HEK293 (cell line): ENCODE data around the gene MAP1A.
A peak's percentile ranks its signal among the peaks of the same experiment; 100 is the strongest.

Source experiments
- BCL11B ChIP-seq: fragments of 450-650 bp; formaldehyde crosslinking; IDR thresholded peaks from 2 replicates; pipeline ENCODE4 v1.5.1; 2016; ENCODE audit warnings: low read depth, missing biosample characterization, missing genetic modification characterization
- GFI1B ChIP-seq: fragments of 450-650 bp; formaldehyde crosslinking; IDR thresholded peaks from 2 replicates; pipeline ENCODE4 v1.5.1; 2016; ENCODE audit warnings: missing biosample characterization, missing genetic modification characterization
- GLIS2 ChIP-seq: fragments of 450-650 bp; formaldehyde crosslinking; IDR thresholded peaks from 2 replicates; pipeline ENCODE4 v1.5.1; 2016; ENCODE audit warnings: missing biosample characterization, missing genetic modification characterization
- HOXD13 ChIP-seq: sonication (generic); formaldehyde crosslinking; IDR thresholded peaks from 2 replicates; pipeline ENCODE4 v1.8.0; 2022; ENCODE audit warnings: missing genetic modification reagents, borderline replicate concordance
- KLF7 ChIP-seq: fragments of 450-650 bp; formaldehyde crosslinking; IDR thresholded peaks from 2 replicates; pipeline ENCODE4 v1.5.1; 2016; ENCODE audit warnings: missing biosample characterization, missing genetic modification characterization, borderline replicate concordance
- KLF9 ChIP-seq: fragments of 450-650 bp; formaldehyde crosslinking; IDR thresholded peaks from 2 replicates; pipeline ENCODE4 v1.5.1; 2016; ENCODE audit warnings: missing biosample characterization, missing genetic modification characterization, low read depth
- PRDM6 ChIP-seq: fragments of 450-650 bp; formaldehyde crosslinking; IDR thresholded peaks from 2 replicates; pipeline ENCODE4 v1.5.1; 2017; ENCODE audit warnings: missing biosample characterization, missing genetic modification characterization
- REPIN1 ChIP-seq: fragments of 450-650 bp; formaldehyde crosslinking; IDR thresholded peaks from 2 replicates; pipeline ENCODE4 v1.5.1; 2017; ENCODE audit warnings: missing biosample characterization, missing genetic modification characterization, low read depth
- SCRT2 ChIP-seq: fragments of 450-650 bp; formaldehyde crosslinking; IDR thresholded peaks from 2 replicates; pipeline ENCODE4 v1.5.1; 2016; ENCODE audit warnings: missing biosample characterization, missing genetic modification characterization
- SP2 ChIP-seq: fragments of 450-650 bp; formaldehyde crosslinking; IDR thresholded peaks from 2 replicates; pipeline ENCODE4 v1.5.1; 2016; ENCODE audit warnings: missing biosample characterization, missing genetic modification characterization
- TSHZ1 ChIP-seq: fragments of 450-650 bp; formaldehyde crosslinking; IDR thresholded peaks from 2 replicates; pipeline ENCODE4 v1.5.1; 2016; ENCODE audit warnings: missing biosample characterization, missing genetic modification characterization, borderline replicate concordance
- ZBTB17 ChIP-seq: fragments of 450-650 bp; formaldehyde crosslinking; IDR thresholded peaks from 2 replicates; pipeline ENCODE4 v1.5.1; 2016; ENCODE audit warnings: missing biosample characterization, missing genetic modification characterization
- ZBTB44 ChIP-seq: fragments of 450-650 bp; IDR thresholded peaks from 2 replicates; pipeline ENCODE4 v1.5.1; 2018; ENCODE audit warnings: missing biosample characterization, mild to moderate bottlenecking, missing genetic modification characterization
- ZEB2 ChIP-seq: fragments of 450-650 bp; formaldehyde crosslinking; IDR thresholded peaks from 2 replicates; pipeline ENCODE4 v1.5.1; 2016; ENCODE audit warnings: missing biosample characterization, missing genetic modification characterization
- ZFP41 ChIP-seq: fragments of 450-650 bp; formaldehyde crosslinking; IDR thresholded peaks from 2 replicates; pipeline ENCODE4 v1.5.1; 2016; ENCODE audit warnings: missing biosample characterization, missing genetic modification characterization, borderline replicate concordance
- ZNF114 ChIP-seq: fragments of 450-650 bp; formaldehyde crosslinking; IDR thresholded peaks from 2 replicates; pipeline ENCODE4 v1.5.0; 2017; ENCODE audit warnings: missing biosample characterization, missing genetic modification characterization
- ZNF155 ChIP-seq: fragments of 450-650 bp; formaldehyde crosslinking; IDR thresholded peaks from 2 replicates; pipeline ENCODE4 v1.5.1; 2016; ENCODE audit warnings: missing biosample characterization, missing genetic modification characterization
- ZNF175 ChIP-seq: fragments of 450-650 bp; formaldehyde crosslinking; IDR thresholded peaks from 2 replicates; pipeline ENCODE4 v1.5.1; 2016; ENCODE audit warnings: missing biosample characterization, missing genetic modification characterization
- ZNF18 ChIP-seq: fragments of 450-650 bp; formaldehyde crosslinking; IDR thresholded peaks from 2 replicates; pipeline ENCODE4 v1.5.1; 2016; ENCODE audit warnings: missing biosample characterization, missing genetic modification characterization
- ZNF184 ChIP-seq: fragments of 450-650 bp; IDR thresholded peaks from 2 replicates; pipeline ENCODE4 v1.5.1; 2018; ENCODE audit warnings: missing biosample characterization, mild to moderate bottlenecking, missing genetic modification characterization
- ZNF341 ChIP-seq: fragments of 450-650 bp; formaldehyde crosslinking; IDR thresholded peaks from 2 replicates; pipeline ENCODE4; 2016; ENCODE audit warnings: low read depth, missing biosample characterization, missing genetic modification characterization
- ZNF350 ChIP-seq: fragments of 450-650 bp; formaldehyde crosslinking; IDR thresholded peaks from 2 replicates; pipeline ENCODE4 v1.5.0; 2017; ENCODE audit warnings: missing biosample characterization, mild to moderate bottlenecking, missing genetic modification characterization
- ZNF501 ChIP-seq: fragments of 450-650 bp; formaldehyde crosslinking; IDR thresholded peaks from 2 replicates; pipeline ENCODE4 v1.5.1; 2016; ENCODE audit warnings: missing biosample characterization, missing genetic modification characterization
- ZNF560 ChIP-seq: fragments of 450-650 bp; formaldehyde crosslinking; IDR thresholded peaks from 2 replicates; pipeline ENCODE4 v1.5.1; 2017; ENCODE audit warnings: missing biosample characterization, missing genetic modification characterization, borderline replicate concordance
- ZNF580 ChIP-seq: fragments of 450-650 bp; formaldehyde crosslinking; IDR thresholded peaks from 2 replicates; pipeline ENCODE4 v1.5.1; 2016; ENCODE audit warnings: missing biosample characterization, missing genetic modification characterization
- ZNF621 ChIP-seq: fragments of 450-650 bp; formaldehyde crosslinking; IDR thresholded peaks from 2 replicates; pipeline ENCODE4 v1.5.1; 2017; ENCODE audit warnings: missing biosample characterization, missing genetic modification characterization
- ZNF624 ChIP-seq: fragments of 450-650 bp; formaldehyde crosslinking; IDR thresholded peaks from 2 replicates; pipeline ENCODE4 v1.5.1; 2017; ENCODE audit warnings: missing biosample characterization, missing genetic modification characterization
- ZNF639 ChIP-seq: fragments of 450-650 bp; formaldehyde crosslinking; IDR thresholded peaks from 2 replicates; pipeline ENCODE4 v1.5.1; 2016; ENCODE audit warnings: missing biosample characterization, missing genetic modification characterization
- ZNF701 ChIP-seq: fragments of 450-650 bp; formaldehyde crosslinking; IDR thresholded peaks from 2 replicates; pipeline ENCODE4 v1.5.1; 2016; ENCODE audit warnings: missing biosample characterization, missing genetic modification characterization
- ZNF776 ChIP-seq: fragments of 450-650 bp; formaldehyde crosslinking; IDR thresholded peaks from 2 replicates; pipeline ENCODE4 v1.5.0; 2017; ENCODE audit warnings: missing biosample characterization, missing genetic modification characterization, borderline replicate concordance
- ZNF837 ChIP-seq: fragments of 450-650 bp; formaldehyde crosslinking; IDR thresholded peaks from 2 replicates; pipeline ENCODE4 v1.5.1; 2016; ENCODE audit warnings: missing biosample characterization, missing genetic modification characterization

The MAP1A gene

GRCh38 chr15:43510200-43511011 is 7.0 kb upstream of the MAP1A start (continued):
- TF ChIP-seq ZNF580: 0 out of 2 replicates have a peak, but pooled peaks have one; percentile 45
- TF ChIP-seq KLF9 (tag by site-specific recombination): peak; percentile 98
- TF ChIP-seq ZNF621 (tag by site-specific recombination): no peak
- TF ChIP-seq BCL11B (tag by site-specific recombination): no peak
- TF ChIP-seq ZNF701 (tag by site-specific recombination): no peak
- TF ChIP-seq ZNF184 (tag by site-specific recombination): no peak
- TF ChIP-seq SP2 (tag by site-specific recombination): peak; percentile 94
- no peak for TF ChIP-seq SCRT2
- no peak for TF ChIP-seq REPIN1
- TF ChIP-seq ZNF837 (tag by site-specific recombination): no peak
- TF ChIP-seq ZNF341: peak; percentile 41
- TF ChIP-seq ZEB2 (tag by site-specific recombination): no peak; the same call in 1 of the 2 replicates
- no peak for TF ChIP-seq HOXD13 (CRISPR knock-in tag)
- TF ChIP-seq GLIS2 (tag by site-specific recombination): peak; percentile 81
- no peak for TF ChIP-seq ZNF560 (tag by site-specific recombination)
- TF ChIP-seq KLF7 (tag by site-specific recombination): peak; percentile 90
- TF ChIP-seq TSHZ1: no peak
- no peak for TF ChIP-seq ZNF155
- TF ChIP-seq ZNF624 (tag by site-specific recombination): no peak
- TF ChIP-seq ZNF18 (tag by site-specific recombination): no peak
- TF ChIP-seq ZBTB17 (tag by site-specific recombination): peak; percentile 54; the same call in 1 of the 2 replicates
- TF ChIP-seq ZNF776 (tag by site-specific recombination): no peak
- 0 out of 2 replicates have a peak, but pooled peaks have one; percentile 15 for TF ChIP-seq ZNF501
- TF ChIP-seq ZNF114 (tag by site-specific recombination): no peak
- no peak; the same call in 1 of the 2 replicates for TF ChIP-seq ZNF639 (tag by site-specific recombination)
- TF ChIP-seq ZBTB44 (tag by site-specific recombination): no peak
- TF ChIP-seq PRDM6: no peak
- no peak for TF ChIP-seq ZNF350 (tag by site-specific recombination)
- no peak for TF ChIP-seq ZNF175
- no peak for TF ChIP-seq GFI1B (tag by site-specific recombination)
- TF ChIP-seq ZFP41: no peak
